Left ventricle myocardium superior (tissue), 1 donor: ENCODE measurements around the gene AOPEP. TPM values are rescaled to one million over a fixed set of nuclear protein-coding genes. Genes with fewer than 3 reads are reported as not detected.

Experiments used
- ATAC-seq: fragments of 200-7000 bp; cut with Tn5 transposase; one replicate; pipeline ENCODE4 v1.9.1; 2020; ENCODE audit warnings: mild to moderate bottlenecking, moderate library complexity
- DNase-seq: peaks from one replicate; pipeline ENCODE4 v3.0.0-alpha.2; 2020
- intact Hi-C: fragments of 100-400 bp; cut with micrococcal nuclease; formaldehyde crosslinking; loops from one replicate; pipeline ENCODE4 v1.11.0; 2022
- long read RNA-seq: library from polyadenylated mRNA; unstranded; transcript quantifications from one replicate; pipeline ENCODE4 v2.0.0, GENCODE V29; 2021
- total RNA-seq: library from RNA; stranded (reverse); fragmentation: NEBNext Ultra II Directional; extraction: Animal tissue kit (Norgen Biotek cat#: 25700); gene quantifications from one replicate; pipeline ENCODE4 v1.2.1, GENCODE V29; 2021
- donor health status: DM: no; HTN: yes; CAD: no; lungs with severe emphysema.

AOPEP gene, protein sequence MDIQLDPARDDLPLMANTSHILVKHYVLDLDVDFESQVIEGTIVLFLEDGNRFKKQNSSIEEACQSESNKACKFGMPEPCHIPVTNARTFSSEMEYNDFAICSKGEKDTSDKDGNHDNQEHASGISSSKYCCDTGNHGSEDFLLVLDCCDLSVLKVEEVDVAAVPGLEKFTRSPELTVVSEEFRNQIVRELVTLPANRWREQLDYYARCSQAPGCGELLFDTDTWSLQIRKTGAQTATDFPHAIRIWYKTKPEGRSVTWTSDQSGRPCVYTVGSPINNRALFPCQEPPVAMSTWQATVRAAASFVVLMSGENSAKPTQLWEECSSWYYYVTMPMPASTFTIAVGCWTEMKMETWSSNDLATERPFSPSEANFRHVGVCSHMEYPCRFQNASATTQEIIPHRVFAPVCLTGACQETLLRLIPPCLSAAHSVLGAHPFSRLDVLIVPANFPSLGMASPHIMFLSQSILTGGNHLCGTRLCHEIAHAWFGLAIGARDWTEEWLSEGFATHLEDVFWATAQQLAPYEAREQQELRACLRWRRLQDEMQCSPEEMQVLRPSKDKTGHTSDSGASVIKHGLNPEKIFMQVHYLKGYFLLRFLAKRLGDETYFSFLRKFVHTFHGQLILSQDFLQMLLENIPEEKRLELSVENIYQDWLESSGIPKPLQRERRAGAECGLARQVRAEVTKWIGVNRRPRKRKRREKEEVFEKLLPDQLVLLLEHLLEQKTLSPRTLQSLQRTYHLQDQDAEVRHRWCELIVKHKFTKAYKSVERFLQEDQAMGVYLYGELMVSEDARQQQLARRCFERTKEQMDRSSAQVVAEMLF
- total RNA-seq, result 161 TPM
- long read RNA-seq, transcript C9orf3-213 (6 exons, 478 nt), result major isoform, 90 of 248 reads
- long read RNA-seq, transcript C9orf3-207 (6 exons, 873 nt), result minor isoform, 7 of 248 reads
- long read RNA-seq, partial matches to known transcripts, result 27 of 248 reads
- long read RNA-seq, other reads (novel, unspliced or antisense), result 116 of 248 reads

DNA sequence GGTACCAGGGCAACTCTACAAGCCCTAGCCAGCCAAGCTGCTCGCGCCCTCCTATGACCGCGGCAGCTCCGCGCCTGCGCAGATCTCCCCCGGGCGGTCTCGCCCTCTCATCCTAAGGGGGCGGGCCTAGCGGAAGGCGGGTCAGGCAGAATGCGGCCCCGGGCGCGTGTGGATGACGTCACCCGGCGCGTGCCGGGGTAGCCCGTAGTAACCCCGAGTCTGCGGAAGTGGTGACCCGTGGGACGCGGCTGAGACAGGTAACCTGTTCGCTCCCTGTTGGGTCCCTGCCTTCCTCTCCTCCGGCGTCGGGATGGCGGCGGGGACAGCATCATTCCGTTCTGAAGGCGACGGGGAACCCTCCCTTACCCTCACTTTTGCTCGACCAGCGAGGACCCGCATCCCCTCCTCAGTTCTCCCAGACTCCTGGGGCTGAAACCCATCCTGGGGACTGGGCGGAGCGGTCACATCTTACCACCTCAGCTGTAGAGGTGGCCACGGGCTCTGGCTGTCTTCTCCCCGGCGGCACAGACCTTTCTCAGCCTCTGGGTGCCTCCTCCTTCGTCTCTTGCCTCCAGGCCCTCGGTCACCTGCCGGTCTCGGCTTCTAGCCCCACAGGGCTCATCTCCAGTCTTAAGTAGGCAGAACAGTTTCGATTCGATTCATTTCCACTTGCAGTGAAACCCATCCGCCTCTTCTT, at the start of gene AOPEP:
TSS of gene AOPEP (plus strand) at position 205 of the 697 bp plus-strand sequence. CDS start 33,085 bp downstream, outside the sequence.
- ATAC-seq (peak; percentile 99), DNase-seq (peak; percentile 100)
- intact Hi-C loops, result no loop called here

DNA sequence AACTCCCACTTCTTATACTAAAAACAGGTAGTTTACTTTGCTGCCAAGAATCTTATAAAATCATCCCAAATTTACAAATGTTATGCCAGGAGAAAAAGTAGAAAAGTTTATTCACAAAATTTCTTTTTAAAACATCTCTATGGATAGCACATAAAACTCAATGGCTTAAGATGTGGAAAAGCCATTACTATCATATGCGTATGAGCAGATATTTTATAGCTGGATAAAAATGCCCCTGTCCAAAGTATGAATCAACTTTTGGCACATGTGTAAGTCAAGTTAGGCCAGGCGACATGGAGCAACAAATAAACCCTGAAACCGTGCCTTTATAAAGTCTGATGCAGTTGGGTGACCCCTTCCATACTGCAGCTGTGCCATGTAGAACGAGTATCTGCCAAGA, 48.6 kb upstream of the AOPEP start:
- DNase-seq (no peak), ATAC-seq (no peak)
- intact Hi-C loops, result no loop called here

DNA sequence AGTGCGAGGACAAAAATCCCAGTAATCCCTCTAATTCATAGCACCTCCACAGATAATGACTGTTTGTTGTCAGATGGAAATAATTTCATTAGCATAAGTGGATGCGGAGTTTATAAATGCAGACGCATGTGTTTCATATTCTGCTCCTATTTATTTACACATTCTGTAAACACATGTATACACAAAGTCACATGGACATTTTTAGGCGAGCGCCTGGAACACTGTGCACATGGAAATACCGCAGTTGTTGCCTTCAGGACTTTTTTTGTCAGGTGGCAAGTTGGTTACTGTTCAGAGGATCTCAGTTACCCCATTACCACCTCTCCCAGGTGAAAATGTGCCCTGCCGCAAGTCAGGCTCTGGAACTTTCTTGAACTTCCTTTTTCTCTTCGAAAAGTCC, 46.9 kb upstream of the AOPEP start:
- DNase-seq (no peak), ATAC-seq (no peak)
- intact Hi-C loops, result no loop called here

DNA sequence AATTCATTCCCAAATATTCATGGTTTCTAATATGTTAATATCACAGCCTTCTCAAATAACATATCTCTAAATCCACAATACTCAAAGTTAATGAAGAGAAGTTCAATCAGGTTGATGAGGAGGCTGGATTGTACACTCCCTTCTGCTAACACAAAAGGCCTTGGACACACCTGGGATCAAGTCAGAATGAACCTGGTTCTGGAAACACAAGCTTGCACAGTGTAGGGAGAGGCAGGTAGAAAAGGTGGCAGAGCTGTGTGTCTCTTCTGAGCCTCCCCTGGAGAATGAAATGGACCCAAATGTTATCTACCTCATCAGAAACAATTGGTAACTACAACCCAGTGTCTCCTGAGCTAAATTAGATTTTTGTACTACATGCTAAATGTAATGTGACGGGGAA, 46.5 kb upstream of the AOPEP start:
- ATAC-seq, result no peak
- DNase-seq, result no peak
- intact Hi-C loops, result loop anchor here (5.0 kb wide), 1 partner anchor 452 kb away; no protein-coding TSS in a partner anchor

DNA sequence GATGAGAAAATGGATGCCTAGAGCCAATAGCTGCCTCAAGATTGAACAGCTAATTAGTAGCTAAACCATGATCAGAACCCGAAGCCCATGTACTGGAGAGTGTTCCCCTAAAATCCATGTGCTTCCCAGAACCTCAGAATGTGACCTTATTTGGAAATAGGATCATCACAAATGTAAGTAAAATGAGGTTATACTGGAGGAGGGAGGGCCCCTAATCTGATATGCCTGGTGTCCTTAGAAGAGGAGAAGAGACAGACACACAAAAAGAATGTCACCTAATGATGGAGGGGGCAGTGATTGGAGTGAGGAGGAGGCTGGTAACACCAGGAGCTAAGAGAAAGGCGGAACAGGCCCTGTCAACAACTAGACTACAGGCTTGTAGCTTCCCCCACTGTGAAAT, 45.9 kb upstream of the AOPEP start:
- intact Hi-C loops, result loop anchor here (5.0 kb wide), 1 partner anchor 452 kb away; no protein-coding TSS in a partner anchor
- DNase-seq (no peak), ATAC-seq (no peak)

DNA sequence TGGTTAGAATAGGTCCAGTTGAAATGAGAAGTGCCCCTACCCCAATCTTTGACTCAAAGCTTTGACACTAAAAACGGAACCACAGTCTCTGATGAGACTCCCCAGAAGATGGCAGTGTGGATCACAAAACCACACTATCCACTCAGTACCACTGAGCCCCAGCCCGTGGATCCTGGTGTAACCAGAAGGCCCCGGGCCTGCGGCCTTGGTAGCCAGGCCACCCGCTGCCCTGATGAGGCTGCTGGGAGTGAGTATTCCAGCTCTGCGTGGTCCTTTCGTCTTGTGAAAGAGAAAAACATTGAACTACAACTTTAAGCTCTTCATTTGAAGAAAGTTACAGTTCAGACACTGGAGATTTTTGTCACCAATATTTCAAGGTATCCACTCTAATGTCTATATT, 45.0 kb upstream of the AOPEP start:
- intact Hi-C loops, result loop anchor here (5.0 kb wide), 1 partner anchor 451 kb away; no protein-coding TSS in a partner anchor
- DNase-seq (peak; percentile 85), ATAC-seq (peak; percentile 98)

DNA sequence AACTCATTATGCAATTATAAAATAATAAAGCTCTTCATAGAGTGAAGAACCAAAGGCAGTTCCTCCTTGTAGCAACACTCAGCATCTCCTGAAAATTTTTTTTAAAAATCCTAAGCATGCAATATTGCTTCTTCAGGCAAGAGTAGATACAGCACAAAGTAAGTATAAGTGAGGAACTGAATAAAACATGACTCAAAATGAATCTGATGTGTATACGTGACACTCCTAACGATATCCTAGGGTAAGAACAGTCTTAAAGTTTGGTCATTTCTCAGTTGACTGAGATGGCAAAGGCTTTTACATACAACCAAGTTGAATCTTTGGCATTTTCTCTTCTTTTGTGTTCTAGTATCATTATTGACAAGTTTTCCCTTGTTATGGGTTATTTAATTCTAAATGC, 41.1 kb upstream of the AOPEP start:
- ATAC-seq (no peak), DNase-seq (no peak)
- intact Hi-C loops, result no loop called here

DNA sequence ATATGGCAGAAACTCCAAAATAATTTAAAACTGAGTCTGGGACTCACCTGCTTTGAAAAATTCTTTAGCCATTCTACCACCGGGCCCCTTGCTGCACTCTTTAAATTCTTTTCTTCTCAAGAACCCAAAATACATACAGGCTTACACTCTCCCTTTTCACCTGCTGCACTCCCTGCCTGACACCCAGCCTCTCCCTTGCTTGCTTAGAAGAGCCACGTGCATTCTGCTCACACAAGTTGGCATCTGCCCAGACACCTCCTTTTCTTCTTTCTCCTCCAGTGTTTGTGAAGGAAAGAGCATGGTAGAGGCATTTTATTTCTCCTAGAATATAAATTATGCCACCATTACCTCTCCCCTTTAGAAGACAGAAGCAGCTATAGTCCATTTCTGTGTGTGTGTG, 39.0 kb upstream of the AOPEP start:
- ATAC-seq (no peak), DNase-seq (no peak)
- intact Hi-C loops, result no loop called here

DNA sequence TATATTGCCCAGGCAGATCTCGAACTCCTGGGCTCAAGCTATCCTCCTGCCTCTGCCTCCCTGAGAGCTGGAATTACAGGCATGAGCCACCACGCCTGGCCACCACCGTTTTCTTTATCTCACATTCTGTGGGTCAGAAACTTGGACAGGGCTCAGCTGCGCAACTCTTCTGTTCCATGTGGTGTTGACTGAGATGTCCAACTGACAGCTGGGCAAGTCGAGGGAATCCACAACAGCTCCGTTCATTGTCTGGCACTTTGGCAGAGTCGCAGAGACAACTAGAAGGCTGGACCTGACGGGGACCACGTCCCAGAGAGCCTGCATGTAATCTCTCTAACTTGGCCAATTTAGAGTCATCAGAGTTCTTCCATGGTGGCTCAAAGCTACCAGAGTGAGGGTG, 36.2 kb upstream of the AOPEP start:
- intact Hi-C loops, result no loop called here
- no peak for DNase-seq
- no peak for ATAC-seq

DNA sequence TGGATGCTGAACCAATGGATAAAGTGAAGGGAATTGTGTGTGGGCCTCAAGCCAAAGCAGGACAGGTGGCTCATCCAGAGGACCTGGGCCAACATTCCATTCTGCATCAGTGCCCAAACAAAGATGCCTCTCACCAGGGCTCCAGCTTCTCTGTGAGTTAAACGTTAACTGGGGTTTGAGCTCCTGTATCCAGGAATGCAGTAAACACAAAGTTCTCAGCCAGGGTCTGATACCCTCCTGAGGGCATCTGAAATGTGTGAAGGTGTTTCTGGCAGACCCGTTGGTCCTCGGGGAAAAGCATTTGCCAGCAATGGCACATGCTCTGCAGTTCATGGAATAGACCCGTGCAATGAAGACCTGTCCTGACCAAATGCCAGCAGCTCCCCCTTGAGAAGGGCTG, 33.9 kb upstream of the AOPEP start:
- ATAC-seq (no peak), DNase-seq (no peak)
- intact Hi-C loops, result no loop called here

DNA sequence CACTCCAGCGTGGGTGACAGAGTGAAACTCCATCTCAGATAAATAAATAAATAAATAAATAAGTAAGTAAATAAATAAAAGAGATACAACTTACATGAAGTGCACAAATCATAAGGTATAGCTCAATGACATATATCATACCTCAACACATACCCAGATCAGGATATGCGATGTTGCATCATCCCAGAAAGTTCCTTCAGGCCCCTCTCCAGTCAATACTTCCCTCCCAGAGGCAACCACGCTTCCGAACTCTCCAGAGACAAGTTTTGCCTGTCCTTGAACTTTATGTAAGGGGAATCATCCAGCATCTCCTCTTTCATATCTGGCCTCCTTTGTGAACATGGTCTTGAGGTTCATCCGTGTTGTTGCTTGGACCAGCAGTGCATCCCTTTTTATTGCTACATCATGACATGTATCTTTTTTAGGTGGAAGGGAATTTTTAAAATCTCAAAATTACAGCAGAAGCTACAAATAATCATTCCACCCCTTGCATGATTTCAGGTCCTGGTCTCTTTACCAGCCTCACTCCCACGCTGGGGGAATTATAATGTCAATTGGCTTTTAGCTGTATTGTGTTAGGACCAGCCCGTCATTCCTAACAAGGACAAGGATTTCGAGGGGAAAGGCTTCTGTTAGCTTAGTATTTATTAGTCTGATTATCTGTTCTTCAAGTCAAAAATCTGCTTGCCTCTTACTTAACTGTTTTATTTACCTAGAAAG, 32.9 kb upstream of the AOPEP start:
- ATAC-seq, result no peak
- no peak for DNase-seq
- intact Hi-C loops, result no loop called here

DNA sequence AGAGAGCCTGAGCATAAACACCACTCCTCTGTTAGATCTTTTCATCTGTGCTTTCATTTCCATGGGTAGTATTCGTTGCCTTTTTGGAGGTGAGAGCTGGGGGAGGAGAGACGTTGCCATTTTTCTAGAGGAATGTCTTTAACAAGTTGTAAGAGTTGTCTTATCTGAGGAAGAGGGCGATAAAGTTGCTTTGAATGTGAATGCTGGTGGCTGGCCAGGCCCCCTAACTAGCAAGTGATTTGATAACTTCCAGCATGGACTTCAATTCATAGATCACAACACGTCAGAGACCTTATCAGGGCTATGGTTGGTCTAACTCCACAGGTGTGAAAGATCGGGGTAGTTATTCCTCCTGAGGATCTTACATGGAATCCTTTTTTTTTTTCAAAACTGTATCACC, 30.0 kb upstream of the AOPEP start:
- DNase-seq, result no peak
- no peak for ATAC-seq
- intact Hi-C loops, result no loop called here

DNA sequence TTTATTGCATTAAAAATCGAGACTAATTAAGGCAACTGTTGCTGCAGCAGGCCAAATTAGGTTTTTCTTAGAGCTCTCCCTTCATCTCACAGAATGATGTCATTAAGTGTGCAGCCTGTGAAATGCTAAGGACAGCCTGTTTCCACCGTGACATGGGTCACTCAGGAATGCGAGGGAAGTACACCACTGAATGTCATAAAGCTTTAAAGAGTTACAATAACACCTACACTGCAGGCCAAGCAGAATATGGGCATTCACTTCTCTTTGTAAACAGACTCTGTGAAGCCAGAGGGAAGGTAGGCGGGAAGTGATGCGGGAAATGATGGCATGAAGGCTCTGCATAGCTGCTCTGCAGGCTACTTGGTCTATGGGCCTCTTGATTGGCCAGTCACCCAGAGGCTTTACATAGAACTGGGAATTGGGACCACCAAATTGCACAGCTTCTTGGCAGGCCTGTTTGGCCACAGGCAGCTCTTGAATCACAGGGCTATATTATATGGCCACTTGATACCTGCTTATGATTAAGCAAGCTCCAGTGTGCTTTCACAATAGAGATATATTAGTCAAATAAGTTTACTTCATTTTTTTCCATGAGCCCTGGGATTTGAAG, 28.4 kb upstream of the AOPEP start:
- DNase-seq (no peak), ATAC-seq (no peak)
- intact Hi-C loops, result no loop called here

DNA sequence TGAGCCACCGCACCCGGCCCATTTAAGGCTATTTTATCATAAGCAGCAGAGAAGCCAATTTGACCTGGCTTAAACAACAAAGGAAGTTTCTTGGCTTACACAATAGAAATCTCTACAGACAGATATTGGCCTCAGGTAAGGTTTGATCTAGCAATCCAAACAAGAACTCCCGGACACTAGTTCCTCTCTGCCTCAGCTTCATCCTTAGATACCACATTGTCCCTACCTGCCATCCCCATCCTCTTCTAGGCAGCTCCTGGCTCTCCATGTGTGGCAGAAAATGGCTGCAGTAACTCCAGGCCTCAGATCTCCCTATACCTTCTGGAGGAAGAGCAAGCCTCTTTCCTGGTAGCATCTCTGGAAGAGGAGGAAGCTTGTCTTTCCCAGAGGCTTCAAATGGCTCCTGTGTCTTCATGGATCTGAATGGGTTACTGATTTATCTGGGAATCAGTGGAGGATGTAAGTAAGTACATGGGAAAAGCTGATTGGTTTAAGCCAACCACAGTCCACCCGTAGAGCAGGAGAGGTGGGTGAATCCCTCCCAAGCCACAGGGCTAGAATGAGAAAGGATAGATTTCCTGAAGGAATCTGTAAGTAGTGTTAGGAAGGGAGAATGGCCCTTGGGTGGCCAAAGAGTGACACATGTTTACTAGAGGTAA, 26.7 kb upstream of the AOPEP start:
- intact Hi-C loops, result no loop called here
- DNase-seq (no peak), ATAC-seq (no peak)

DNA sequence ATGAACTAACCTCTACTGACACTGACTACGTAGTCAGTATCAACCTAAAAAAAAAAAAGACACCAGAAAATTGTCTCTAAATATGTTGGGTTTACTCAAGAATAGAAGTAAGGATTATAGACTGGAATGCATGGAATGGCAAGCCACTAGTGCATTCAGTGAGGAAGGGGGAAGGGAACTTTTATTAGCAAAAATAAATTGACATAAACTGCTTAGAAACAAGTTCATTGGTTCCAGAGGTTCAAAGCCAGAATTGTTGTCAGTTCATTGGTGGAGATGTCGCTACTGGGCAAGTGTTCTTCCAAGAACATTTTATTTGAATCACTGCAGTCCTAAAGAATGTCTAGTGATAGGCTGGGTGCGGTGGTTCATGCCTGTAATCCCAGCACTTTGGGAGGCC, 26.1 kb upstream of the AOPEP start:
- intact Hi-C loops, result no loop called here

DNA sequence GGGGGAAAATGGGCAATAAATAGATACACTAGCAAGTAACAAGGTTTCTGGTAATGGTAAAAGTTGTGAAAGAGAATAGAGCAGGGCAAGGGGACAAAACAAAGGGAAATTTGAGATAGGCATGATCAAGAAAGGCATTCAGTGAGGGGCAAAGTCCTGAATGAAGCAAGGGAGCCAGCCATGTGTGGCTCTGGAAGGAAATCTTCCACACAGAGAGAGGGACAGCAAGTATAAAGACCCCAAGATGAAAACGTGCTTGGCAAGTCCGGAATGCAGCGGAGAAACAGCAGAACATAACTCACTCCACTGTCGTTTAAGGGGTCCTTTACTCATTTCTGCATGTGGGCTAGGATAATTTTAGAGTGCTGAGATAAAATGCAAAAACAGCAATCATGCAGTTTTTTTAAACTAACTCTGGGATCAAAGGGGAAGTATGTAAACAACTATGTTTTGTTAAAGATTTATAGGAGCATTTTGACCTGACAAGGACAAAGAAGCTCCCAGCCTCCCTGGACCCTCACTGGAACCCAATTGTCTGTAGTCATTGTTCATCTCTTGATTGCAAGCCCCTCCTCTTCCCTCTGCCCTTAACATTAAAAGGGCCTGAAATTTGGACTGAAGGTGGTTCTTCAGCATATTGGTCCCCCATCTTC, 22.9 kb upstream of the AOPEP start:
- no peak for DNase-seq
- ATAC-seq, result no peak
- intact Hi-C loops, result no loop called here

More for the DNA sequence above, 26.1 kb upstream of the AOPEP start:
- ATAC-seq (no peak), DNase-seq (no peak)

DNA sequence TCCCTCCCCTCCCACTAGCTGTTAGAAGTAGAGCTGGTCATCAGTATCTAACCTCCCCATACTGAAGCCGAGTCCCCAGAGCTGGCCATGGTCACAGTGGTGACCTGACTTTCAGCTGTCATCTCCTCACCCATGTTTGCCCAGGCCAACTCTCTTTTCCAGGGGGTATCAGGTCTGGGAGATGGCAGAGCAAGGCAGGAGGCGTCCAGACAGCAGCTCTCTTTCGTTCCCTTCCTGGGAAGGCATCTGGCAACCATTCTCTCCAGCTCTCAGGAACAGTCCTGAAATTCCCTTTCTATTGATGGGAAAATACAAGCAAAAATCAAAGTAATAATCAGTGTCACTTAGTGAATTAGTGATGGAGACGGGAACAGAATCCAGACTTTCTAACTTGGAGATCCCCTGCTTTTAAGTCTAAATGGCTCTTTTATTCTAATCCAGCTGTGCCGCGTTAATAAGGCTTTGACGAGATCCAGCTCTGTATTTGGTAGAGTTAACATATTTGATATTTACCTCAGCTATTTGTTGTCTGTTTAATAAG, 21.3 kb upstream of the AOPEP start:
- intact Hi-C loops, result no loop called here
- DNase-seq, result no peak
- no peak for ATAC-seq
